Choroid plexus epithelial cell (primary cell): ENCODE data around the gene ST6GALNAC3.
"Not testable (repeated sequence)": the region's sequence is repeated elsewhere in the genome, so short reads cannot be mapped to it uniquely, and the experiment has no call there.

Experiments
- DNase-seq: peaks from one replicate; pipeline ENCODE4 v3.0.0-alpha.2; 2010; ENCODE audit warnings: low read depth
- H3K4me3 ChIP-seq: 2 replicates; pipeline ENCODE4 v1.5.1; 2011; ENCODE audit warnings: low read depth, mild to moderate bottlenecking, control low read depth, low read length, moderate library complexity
- CTCF ChIP-seq: conservative IDR thresholded peaks from 2 replicates; pipeline ENCODE4 v1.5.1; 2011; ENCODE audit warnings: low read depth, mild to moderate bottlenecking, control low read depth, inconsistent platforms, low read length, moderate library complexity

The ST6GALNAC3 gene

GRCh38 chr1:76110666-76111065, 36.1 kb downstream of the ST6GALNAC3 start:
- no peak overlapping the region for H3K4me3 ChIP-seq
- DNase-seq, result peak; percentile 24
- TF ChIP-seq CTCF, result no peak

GRCh38 chr1:76112321-76112720, 37.8 kb downstream of the ST6GALNAC3 start:
- H3K4me3 ChIP-seq, DNase-seq: not testable (repeated sequence)

- H3K4me3 ChIP-seq, result no peak overlapping the region
- no peak for TF ChIP-seq CTCF
- DNase-seq, result peak; percentile 8
Measured at GRCh38 chr1:76113446-76113845, 38.9 kb downstream of the ST6GALNAC3 start.

GRCh38 chr1:76115171-76115570, 40.6 kb downstream of the ST6GALNAC3 start:
- H3K4me3 ChIP-seq, result no peak overlapping the region
- DNase-seq, result no peak
- no peak for TF ChIP-seq CTCF

GRCh38 chr1:76121850-76122249, 47.3 kb downstream of the ST6GALNAC3 start:
- no peak for TF ChIP-seq CTCF
- no peak for DNase-seq
- H3K4me3 ChIP-seq, result no peak overlapping the region

- no peak for DNase-seq
Measured at GRCh38 chr1:76122271-76122670, 47.7 kb downstream of the ST6GALNAC3 start.

GRCh38 chr1:76123411-76124064, 49.0 kb downstream of the ST6GALNAC3 start:
- H3K4me3 ChIP-seq, DNase-seq: not testable (repeated sequence)

More at GRCh38 chr1:76122271-76122670, 47.7 kb downstream of the ST6GALNAC3 start:
- no peak overlapping the region for H3K4me3 ChIP-seq
- TF ChIP-seq CTCF, result no peak

- DNase-seq, result no peak
- no peak for TF ChIP-seq CTCF
- H3K4me3 ChIP-seq, result no peak overlapping the region
Measured at GRCh38 chr1:76124196-76124595, 49.6 kb downstream of the ST6GALNAC3 start.
